ENCODE results near the gene C19orf33.
A peak's percentile ranks its signal among the peaks of the same experiment; 100 is the strongest.
"Not testable (repeated sequence)": the region's sequence is repeated elsewhere in the genome, so short reads cannot be mapped to it uniquely, and the experiment has no call there.

C19orf33 gene

DNA sequence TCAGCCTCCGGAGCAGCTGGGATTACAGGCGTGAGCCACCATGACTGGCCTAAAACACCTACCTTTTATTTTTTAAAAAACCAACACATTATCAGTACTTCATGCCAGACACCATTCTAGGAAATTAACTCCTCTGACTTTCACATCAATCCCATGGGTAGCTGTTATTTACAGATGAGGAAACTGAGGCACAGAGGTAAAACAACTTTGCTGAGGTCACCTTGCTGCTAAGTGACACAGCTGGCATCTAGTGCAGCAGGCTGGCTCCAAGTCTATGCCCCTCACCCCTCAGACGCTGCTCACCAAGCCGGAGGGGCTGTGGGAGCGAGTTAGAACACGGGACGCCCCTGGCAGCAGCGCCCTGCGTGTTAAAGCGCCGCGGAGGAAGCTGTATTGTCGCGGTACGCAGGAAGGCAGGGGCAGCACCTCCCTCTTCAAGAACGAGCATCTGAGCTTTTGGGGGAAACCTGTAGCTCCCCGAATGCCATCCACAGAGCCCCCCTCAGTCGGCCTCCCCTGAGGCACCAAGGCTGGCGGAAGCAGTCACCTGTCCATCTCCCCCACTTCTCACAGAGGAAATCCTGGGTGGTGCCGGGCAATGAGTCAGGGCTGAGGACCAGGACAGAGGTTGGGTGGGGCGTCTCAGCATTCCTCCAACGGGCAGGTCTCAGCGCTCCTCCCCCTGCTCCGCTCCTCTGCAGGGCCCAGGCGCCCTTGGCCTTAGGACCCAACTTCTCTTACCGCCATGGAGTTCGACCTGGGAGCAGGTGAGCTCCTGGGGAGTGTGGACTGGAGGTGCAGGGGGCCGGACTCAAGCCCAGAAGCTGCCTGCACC, at the start of gene C19orf33:
Gene C19orf33 (plus strand): TSS at position 735 of the 835 bp plus-strand sequence. CDS start 11 bp downstream, at position 746.
- no peak for DNase-seq

GRCh38 chr19:38255383-38256014, 48.6 kb upstream of the C19orf33 start:
- no peak for DNase-seq

GRCh38 chr19:38261942-38262341, 42.1 kb upstream of the C19orf33 start:
- DNase-seq: not testable (repeated sequence)

GRCh38 chr19:38262585-38263268, 41.3 kb upstream of the C19orf33 start:
- no peak for DNase-seq

DNA sequence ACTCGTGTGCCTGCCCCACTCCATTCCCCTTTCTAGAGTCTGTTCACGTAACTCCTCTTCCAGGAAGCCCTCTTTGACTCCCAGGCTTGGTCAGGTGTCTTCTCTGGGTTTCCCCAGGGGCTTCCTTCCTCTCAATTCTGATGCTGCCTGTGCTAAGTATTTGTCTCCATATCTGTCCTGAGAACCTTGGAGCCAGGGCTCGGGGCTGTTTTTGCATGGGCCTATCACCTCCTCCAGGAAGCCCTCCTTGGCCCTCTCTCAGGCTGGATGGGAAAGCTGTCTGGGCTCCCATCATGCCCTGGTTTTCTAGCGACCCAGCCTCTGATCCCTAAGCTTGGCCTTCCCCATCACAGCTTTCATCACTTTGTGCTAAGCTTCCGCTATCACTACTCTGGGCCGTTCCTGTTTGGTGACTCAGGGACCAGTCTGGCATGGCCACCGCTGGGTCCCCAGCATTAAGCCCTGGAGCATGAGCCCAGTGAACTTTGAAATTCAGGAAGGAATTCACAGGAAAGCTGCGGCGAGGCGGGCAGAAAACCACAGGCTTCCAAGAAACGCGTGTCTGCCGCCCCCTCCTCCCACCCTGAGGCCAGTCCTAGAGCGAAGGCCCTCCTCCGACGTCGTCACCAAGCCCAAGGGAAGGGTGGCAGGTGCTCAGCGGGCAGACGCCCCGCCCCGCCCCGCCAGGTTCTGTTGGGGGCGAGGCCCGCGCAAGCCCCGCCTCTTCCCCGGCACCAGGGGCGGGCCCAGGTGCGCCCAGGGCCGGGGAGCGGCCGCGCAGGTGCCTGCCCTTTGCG, 40.2 kb upstream of the C19orf33 start:
- DNase-seq: peak; percentile 63 to 81

DNA sequence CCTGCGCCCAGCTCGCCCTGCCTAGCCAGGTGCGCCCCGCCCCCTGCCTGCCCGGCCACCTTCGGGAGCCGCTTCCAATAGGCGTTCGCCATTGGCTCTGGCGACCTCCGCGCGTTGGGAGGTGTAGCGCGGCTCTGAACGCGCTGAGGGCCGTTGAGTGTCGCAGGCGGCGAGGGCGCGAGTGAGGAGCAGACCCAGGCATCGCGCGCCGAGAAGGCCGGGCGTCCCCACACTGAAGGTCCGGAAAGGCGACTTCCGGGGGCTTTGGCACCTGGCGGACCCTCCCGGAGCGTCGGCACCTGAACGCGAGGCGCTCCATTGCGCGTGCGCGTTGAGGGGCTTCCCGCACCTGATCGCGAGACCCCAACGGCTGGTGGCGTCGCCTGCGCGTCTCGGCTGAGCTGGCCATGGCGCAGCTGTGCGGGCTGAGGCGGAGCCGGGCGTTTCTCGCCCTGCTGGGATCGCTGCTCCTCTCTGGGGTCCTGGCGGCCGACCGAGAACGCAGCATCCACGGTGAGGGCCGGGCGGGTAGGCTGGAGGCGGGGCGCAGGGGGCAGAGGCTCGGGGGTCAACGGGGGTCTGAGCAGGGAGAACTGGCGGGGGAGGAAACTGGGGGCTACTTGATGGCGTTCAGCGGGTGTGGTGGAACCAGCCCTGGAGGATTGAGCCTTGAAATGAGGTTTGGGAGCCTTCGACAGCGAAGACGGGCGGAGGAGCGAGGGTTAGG, 39.4 kb upstream of the C19orf33 start, which contains the start of gene SPINT2:
Gene SPINT2 (plus strand): TSS at position 88 of the 727 bp plus-strand sequence. CDS start 320 bp downstream, at position 408.
- peak; percentile 13 to 45 for DNase-seq

DNA sequence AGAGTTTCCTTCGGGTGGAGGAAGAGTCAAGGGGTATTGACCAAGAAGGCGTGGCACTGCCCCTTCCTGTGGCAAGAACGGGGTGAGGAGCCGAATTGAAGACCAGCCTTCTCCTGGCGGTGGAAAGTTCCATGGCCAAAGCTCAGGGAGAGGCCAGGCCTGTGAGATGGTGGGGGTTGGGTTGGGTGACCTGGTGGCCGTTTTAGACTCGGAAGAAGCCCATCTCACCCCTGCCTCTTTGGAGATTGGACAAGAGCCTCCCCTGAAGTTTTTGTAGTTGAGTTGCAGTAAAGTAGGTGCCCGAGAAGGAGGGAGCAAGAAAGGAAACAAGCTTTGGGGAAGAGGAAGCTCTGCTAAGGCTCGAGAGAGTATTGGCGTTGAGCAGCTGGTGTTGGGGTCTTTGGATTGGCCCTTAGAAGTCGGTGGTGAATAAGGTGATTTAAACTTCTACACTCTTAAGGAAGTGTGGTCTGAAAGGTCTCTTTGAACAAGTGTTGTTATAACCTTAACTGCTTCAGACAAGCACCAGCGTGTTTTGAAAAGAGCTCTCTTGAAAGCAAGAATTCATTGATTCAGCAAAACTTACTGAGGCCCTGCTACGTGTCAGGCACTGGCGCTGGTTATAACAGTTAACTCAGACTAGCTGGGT, 38.7 kb upstream of the C19orf33 start:
- no peak for DNase-seq

GRCh38 chr19:38265921-38266429, 38.1 kb upstream of the C19orf33 start:
- no peak for DNase-seq

DNA sequence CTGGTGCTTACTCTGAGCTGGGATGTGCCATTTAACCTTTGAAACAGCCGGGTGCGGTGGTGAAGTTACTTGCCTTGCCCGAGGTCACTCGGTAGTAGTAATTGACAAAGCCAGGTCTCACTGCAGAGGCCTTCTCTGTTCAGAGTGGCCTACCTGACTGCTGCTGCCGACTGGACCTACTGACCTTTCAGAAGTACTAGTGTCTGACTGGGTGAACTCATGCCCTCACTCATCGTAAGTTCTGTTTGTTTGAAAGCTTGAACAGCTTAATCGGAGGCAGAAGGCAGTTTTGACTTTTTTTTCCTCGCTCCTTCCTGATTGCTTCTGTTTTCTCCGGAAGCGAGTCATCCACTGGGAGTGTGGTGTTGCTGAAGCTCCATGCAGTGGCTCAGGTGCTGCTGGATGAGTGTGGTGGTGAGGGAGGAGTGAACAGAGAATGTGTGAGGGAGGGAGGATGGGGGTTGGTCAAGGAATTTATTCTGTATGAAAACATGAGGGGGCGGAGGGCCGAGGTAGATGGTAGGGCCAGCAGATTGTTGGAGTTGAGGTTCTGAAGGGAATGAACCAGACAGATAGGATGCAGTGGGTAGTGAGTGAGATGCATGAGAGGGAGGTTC, 37.0 kb upstream of the C19orf33 start:
- DNase-seq: no peak

DNA sequence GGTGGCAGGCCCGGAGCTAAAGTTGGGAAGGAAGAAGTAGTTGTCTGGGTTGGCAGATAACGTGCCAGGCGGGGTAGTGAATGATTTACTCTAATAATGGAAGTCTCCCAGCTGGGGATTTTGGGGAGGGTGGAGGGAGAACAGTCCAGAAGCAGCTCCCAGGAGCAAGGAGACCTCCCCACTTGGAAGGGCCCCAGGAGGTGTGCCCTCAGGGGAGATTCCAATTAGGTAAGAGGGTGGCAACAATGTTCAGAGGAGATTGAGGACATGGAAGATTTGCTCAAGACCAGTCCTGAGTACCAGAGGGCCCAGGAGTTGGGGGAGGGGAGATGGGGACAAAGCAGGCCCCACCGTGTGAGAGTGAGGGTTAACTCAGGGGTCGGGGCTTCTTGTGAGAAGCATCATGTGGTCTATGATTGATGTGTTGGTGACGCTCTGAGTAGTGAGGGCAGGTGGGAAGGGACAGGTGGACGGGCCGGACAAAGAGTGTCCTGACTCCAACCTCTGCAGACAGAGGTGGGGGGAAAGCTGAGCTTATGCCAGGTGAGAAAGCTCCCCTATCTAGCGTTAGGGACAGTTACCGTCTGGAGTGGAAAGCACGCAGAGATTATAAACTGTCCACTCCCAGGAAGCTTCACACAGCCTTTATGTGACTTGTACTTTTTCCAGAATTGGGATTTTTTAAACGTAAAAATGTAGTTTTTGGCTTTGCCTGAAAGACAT, 36.1 kb upstream of the C19orf33 start:
- no peak for DNase-seq

DNA sequence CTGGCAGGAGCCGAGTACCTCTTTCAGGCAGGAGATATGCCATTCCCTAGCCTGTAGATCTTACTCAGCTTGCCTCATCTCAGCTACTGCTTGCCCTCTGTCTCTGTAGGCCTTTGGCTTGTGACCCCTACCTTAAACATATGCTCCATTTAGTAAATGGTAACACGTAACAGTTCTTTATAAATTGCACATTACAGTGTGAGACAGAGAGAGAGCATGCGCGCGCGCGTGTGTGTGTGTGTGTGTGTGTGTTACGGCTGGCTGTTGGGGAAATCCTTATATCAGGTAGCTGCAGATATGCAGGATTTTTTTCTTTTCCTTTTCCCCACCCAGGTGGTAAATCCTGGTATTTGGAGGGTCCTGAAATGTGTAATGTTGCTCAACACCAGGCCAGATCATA, 35.5 kb upstream of the C19orf33 start:
- DNase-seq: no peak

DNA sequence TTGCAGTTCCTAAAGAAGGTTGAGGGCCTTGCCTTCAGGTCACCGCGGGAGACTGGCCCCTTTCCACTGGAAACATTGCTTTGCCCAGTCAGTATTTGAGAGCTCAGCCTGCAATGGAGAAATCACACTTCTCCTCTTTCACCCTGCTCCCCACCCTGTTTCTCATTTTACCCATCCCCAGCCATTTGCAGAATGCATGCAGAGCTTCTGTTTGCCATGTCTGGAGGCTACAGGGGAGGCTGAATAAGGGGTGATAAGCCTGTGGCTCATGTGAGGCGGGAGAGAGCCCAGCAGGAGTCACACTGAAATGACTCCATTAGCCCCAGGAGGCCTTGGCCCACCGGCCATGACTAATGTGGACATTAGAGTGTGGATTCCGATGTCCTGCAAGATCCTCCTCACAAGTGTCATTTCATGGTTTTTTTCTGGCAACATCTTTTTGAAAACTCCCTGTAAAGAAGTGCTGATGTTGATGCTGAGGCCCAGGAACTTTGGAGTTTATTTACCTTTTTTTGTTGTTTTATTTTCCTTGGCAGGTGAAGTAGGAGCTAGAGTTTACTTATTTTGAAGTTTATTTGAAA, 33.4 kb upstream of the C19orf33 start:
- no peak for DNase-seq

- DNase-seq: no peak
These were observed 30.6 kb upstream of the C19orf33 start for GRCh38 chr19:38273499-38273898.

DNA sequence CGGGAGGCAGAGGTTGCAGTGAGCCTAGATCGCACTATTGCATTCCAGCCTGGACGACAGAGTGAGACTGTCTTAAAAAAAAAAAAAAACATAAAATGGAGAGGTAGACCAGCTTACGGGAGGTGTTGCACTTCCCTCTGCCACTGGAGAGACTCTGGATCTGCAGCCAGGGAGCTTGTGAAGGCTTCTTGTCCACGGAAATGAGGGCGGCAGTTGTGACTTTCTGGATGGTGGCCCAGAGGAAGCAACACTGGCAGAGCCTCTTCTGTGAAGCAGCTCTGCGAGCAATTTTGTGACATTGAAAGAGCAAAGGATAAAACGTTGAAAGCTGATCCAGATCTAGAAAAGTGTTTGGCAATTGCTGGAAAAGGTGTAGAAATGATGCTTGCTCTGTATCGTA, 29.3 kb upstream of the C19orf33 start:
- no peak for DNase-seq

GRCh38 chr19:38276942-38277517, 27.0 kb upstream of the C19orf33 start:
- no peak for DNase-seq

- no peak for DNase-seq
These were observed 26.5 kb upstream of the C19orf33 start for GRCh38 chr19:38277549-38277948.

DNA sequence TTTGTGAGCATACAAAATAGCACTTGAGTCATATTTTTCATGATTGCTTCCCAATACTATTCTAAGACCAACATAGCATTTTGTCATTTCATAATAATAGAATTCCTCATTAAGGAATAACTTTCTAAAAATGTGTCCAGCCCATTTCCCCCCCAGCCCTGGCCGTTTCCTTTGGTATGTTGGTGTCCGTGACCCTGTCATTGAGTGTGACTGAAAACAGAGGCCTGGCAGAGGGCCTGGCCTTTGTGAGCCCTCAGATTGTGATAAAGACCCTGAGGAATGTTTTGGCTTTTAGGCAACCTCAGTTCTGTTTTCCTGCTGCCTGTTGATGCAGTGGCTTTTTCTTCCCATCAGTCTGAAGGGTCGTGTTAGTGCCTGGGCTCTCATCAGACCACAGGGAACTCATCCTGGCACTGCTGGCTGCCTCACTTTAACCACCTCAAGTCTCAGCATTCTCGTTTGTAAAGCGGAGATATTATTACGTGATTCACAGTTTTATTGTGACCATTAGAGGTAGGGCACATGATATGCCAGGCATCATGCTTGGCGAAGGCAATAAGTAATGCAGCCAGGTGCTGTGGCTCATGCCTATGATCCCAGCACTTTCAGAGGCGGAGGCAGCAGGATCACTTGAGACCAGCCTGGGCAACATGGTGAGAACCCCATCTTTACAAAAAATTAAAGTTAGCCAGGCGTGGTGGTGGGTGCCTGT, 25.9 kb upstream of the C19orf33 start:
- DNase-seq: no peak

- no peak for DNase-seq
These were observed 25.3 kb upstream of the C19orf33 start for GRCh38 chr19:38278751-38279150.
